ENCODE measurements around the gene CCNA2.

GRCh38 chr4:121784975-121785374 is 38.7 kb downstream of the CCNA2 start:
- no peak for TF ChIP-seq TARDBP (IDR thresholded peaks at IDR 0.05)
- TF ChIP-seq BHLHE40 (IDR thresholded peaks at IDR 0.05; ENCODE audit: borderline replicate concordance) = no peak
- TF ChIP-seq NFRKB (IDR thresholded peaks at IDR 0.05) = no peak

Measured in HEK293T (cell line).